Measurements from ENCODE around the gene BCL11A. TPM values are rescaled to one million over a fixed set of nuclear protein-coding genes. Genes with fewer than 3 reads are reported as not detected.

The BCL11A gene
- total RNA-seq, 1 experiment from 2014 or later = 91.4 TPM

GRCh38 chr2:60495041-60495625, 58.3 kb downstream of the BCL11A start:
- H2BK120ac ChIP-seq (ENCODE audit: low read depth, low read length, poor library complexity, severe bottlenecking) = no peak overlapping the region
- WGBS (ENCODE audit: extremely low coverage, insufficient read length, low lambda C conversion rate) = no CpG with 5 or more reads among the region's 6 CpGs
- H3K79me1 ChIP-seq (ENCODE audit: insufficient read depth, low read depth, low read length, poor library complexity, severe bottlenecking) = peaks cover 5% of the 10 kb centered on the region
- H3K56ac ChIP-seq (ENCODE audit: insufficient read length, low read depth, low read length) = no peak overlapping the region
- no peak overlapping the region for H2BK15ac ChIP-seq (ENCODE audit: low read depth, low read length)
- H2BK5ac ChIP-seq (ENCODE audit: insufficient read length, low read length) = no peak overlapping the region
- H3K14ac ChIP-seq (ENCODE audit: insufficient read depth, low read length) = no peak overlapping the region
- H3K27me3 ChIP-seq (ENCODE audit: insufficient read depth, low read length) = no peaks in the 10 kb centered on the region
- no peak overlapping the region for H3K18ac ChIP-seq (ENCODE audit: insufficient read length, low read depth, low read length)
- no peak overlapping the region for H3K23ac ChIP-seq (ENCODE audit: insufficient read length, low read depth, low read length)
- H3K9ac ChIP-seq (ENCODE audit: extremely low read depth, insufficient read length, low read length) = no peak overlapping the region
- no peak overlapping the region for H4K8ac ChIP-seq (replicated peaks; ENCODE audit: insufficient read length, low read depth, low read length)
- no peak overlapping the region for H2AK5ac ChIP-seq (ENCODE audit: insufficient read length, low read length)
- Mint-ChIP-seq H3K4me3 (no peak overlapping the region), H3K36me3 (ENCODE audit: insufficient read depth in 1 of 3, low read depth in 3 of 3) (peaks cover 4 to 22% (median 12%) of the 10 kb centered on the region in 3 experiments; a peak in 6 of 7 replicates), H3K27me3 (ENCODE audit: low read depth) (no peaks in the 10 kb centered on the region), H3K9me3 (no peaks in the 10 kb centered on the region), H3K27ac (peak overlapping the region in 1 of 3 experiments; percentile 6; a peak in 2 of 7 replicates), H3K4me1 (peaks cover 57 to 68% of the 10 kb centered on the region in 2 experiments)
- H2BK12ac ChIP-seq (ENCODE audit: insufficient read length, low read depth, low read length) = no peak overlapping the region
- no peak overlapping the region for H2AFZ ChIP-seq (ENCODE audit: low read length)
- no peaks in the 10 kb centered on the region for H3K23me2 ChIP-seq (ENCODE audit: insufficient read length, low read depth, low read length, poor library complexity, severe bottlenecking)
- H3K27ac ChIP-seq (ENCODE audit: insufficient read length, low read depth, low read length) = no peak overlapping the region
- H3K4me2 ChIP-seq (ENCODE audit: insufficient read depth, insufficient read length, low read length) = no peak overlapping the region
- H2BK20ac ChIP-seq (ENCODE audit: low read depth, low read length, poor library complexity, severe bottlenecking) = no peak overlapping the region
- H3K9me3 ChIP-seq (ENCODE audit: control insufficient read depth, low read depth, low read length) = no peaks in the 10 kb centered on the region
- no peak overlapping the region for H4K91ac ChIP-seq (ENCODE audit: insufficient read length, low read depth, low read length)
- no peak overlapping the region for H4K5ac ChIP-seq (ENCODE audit: insufficient read length, low read depth, low read length)
- no peak overlapping the region for H3T11ph ChIP-seq (ENCODE audit: low read length)
- no peak for DNase-seq
- H3K4me1 ChIP-seq (ENCODE audit: insufficient read depth, low read length) = no peaks in the 10 kb centered on the region; the same call in 1 of the 2 replicates
- no peak overlapping the region for H3K4ac ChIP-seq (ENCODE audit: low read depth, low read length)
- peaks cover 2% of the 10 kb centered on the region for H4K20me1 ChIP-seq (ENCODE audit: control insufficient read depth, insufficient read depth, insufficient read length)
- no peaks in the 10 kb centered on the region; the same call in 1 of the 2 replicates for H3K79me2 ChIP-seq (ENCODE audit: insufficient read depth, low read length)
- no peak for TF ChIP-seq CTCF (conservative IDR thresholded peaks at IDR 0.05)
